Memory B cell (primary cell): ENCODE results near the gene U2AF1L4.

Source experiments
- ATAC-seq: fragments of 150-1000 bp; cut with Tn5 transposase; 2 replicates; pipeline ENCODE4 v1.10.0; 2021; ENCODE audit warnings: low read depth, mild to moderate bottlenecking, moderate library complexity
- DNase-seq, 2 donors: peaks; one replicate each; pipeline ENCODE4 v3.0.0; 2022; ENCODE audit warnings: low spot score in 2 of 2
- H3K27ac Mint-ChIP-seq: one replicate; pipeline ENCODE4 v1.8.0; 2022; ENCODE audit warnings: mild to moderate bottlenecking, moderate library complexity, mixed read lengths
- H3K27me3 Mint-ChIP-seq: one replicate; pipeline ENCODE4 v1.8.0; 2022; ENCODE audit warnings: mixed read lengths
- H3K36me3 Mint-ChIP-seq: one replicate; pipeline ENCODE4 v1.8.0; 2022; ENCODE audit warnings: mild to moderate bottlenecking, mixed read lengths
- H3K4me1 Mint-ChIP-seq: one replicate; pipeline ENCODE4 v1.8.0; 2022; ENCODE audit warnings: mixed read lengths
- H3K4me3 Mint-ChIP-seq: one replicate; pipeline ENCODE4 v1.8.0; 2022; ENCODE audit warnings: mild to moderate bottlenecking, moderate library complexity, mixed read lengths
- H3K9me3 Mint-ChIP-seq: one replicate; pipeline ENCODE4 v1.8.0; 2022; ENCODE audit warnings: mixed read lengths

Gene U2AF1L4

DNA sequence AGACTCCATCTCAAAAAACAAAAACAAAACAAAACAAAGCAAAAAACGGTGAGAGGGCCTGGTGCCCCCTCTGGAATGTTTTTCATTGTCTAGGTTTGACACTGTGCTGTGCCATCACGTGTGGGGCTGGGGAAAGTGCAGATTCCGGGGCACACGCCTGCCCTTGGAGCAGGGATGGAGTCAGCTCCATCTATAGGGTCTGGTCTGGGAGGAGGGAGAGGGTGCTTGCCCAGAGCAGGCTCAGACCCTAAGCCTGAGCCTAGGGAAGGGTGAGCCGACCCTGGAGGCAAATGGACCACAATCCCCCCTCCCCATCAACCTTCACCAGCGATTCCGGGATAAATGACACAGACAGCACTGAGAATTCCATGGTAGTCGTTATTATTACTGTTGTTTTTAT, 51.8 kb downstream of the U2AF1L4 start:
- ATAC-seq, result peak; percentile 1

More for the DNA sequence above, 51.8 kb downstream of the U2AF1L4 start:
- Mint-ChIP-seq H3K27me3 (no peaks in the 10 kb centered on the region), H3K4me1 (peaks cover 3% of the 10 kb centered on the region), H3K4me3 (no peak overlapping the region), H3K36me3 (no peaks in the 10 kb centered on the region), H3K9me3 (no peaks in the 10 kb centered on the region), H3K27ac (no peak overlapping the region)
- DNase-seq, result no peak
